OCI-LY7 (cell line): ENCODE results near the gene TAGLN3. TPM values are rescaled to one million over a fixed set of nuclear protein-coding genes. Genes with fewer than 3 reads are reported as not detected.

Source experiments
- BruUV-seq: library from RNA; stranded (reverse); fragments of 400-500 nt; replicated peaks from 2 replicates; lab custom pipeline; 2021; lab: Mats Ljungman, UMichigan
- CTCF ChIA-PET: fragments of 300-600 bp; sonication (Branson Sonifier 250); formaldehyde crosslinking; loops from one replicate; lab custom pipeline; 2022; ENCODE audit warnings: antibody characterized with exemption; ENCODE audit not compliant: unreplicated experiment; lab: Charles Lee
- POLR2A ChIA-PET: fragments of 300-600 bp; sonication (Branson Sonifier 250); formaldehyde crosslinking; loops from one replicate; lab custom pipeline; 2022; ENCODE audit warnings: antibody characterized with exemption; lab: Charles Lee
- DNase-seq: peaks from one replicate; pipeline ENCODE4 v3.0.0-alpha.2; 2015; ENCODE audit warnings: low spot score
- H2AFZ ChIP-seq: fragments of 200-600 bp; sonication (generic), shearing (Covaris generic); 2 replicates; pipeline ENCODE4 v1.6.1; 2014; ENCODE audit warnings: mild to moderate bottlenecking, antibody characterized with exemption, low read length, moderate library complexity
- H3K27ac ChIP-seq: fragments of 200-600 bp; sonication (generic); 2 replicates; pipeline ENCODE4 v1.5.1; 2014; ENCODE audit warnings: mixed run types, low read depth, mild to moderate bottlenecking, moderate library complexity, low read length, inconsistent platforms; ENCODE audit not compliant: poor library complexity, severe bottlenecking
- H3K36me3 ChIP-seq: fragments of 200-600 bp; sonication (generic); 2 replicates; pipeline ENCODE4 v1.6.1; 2014; ENCODE audit warnings: mild to moderate bottlenecking, antibody characterized with exemption, low read length, moderate library complexity, mixed read lengths; ENCODE audit not compliant: insufficient read depth
- H3K4me1 ChIP-seq: fragments of 200-600 bp; sonication (generic); 2 replicates; pipeline ENCODE4 v1.5.1; 2014; ENCODE audit warnings: mild to moderate bottlenecking, low read length; ENCODE audit not compliant: insufficient read depth, poor library complexity, severe bottlenecking
- H3K4me2 ChIP-seq: fragments of 200-600 bp; sonication (generic); 2 replicates; pipeline ENCODE4 v1.6.1; 2014; ENCODE audit warnings: mild to moderate bottlenecking, low read length
- H3K4me3 ChIP-seq: fragments of 200-600 bp; sonication (generic); 2 replicates; pipeline ENCODE4 v1.5.1; 2014; ENCODE audit warnings: mild to moderate bottlenecking, low read depth, low read length; ENCODE audit not compliant: poor library complexity, severe bottlenecking
- H3K79me2 ChIP-seq: fragments of 200-600 bp; sonication (generic); 2 replicates; pipeline ENCODE4 v1.6.1; 2016; ENCODE audit warnings: low read depth, mild to moderate bottlenecking, low read length, moderate library complexity, mixed read lengths; ENCODE audit not compliant: insufficient read depth
- H3K9me2 ChIP-seq: fragments of 200-600 bp; sonication (generic); 2 replicates; pipeline ENCODE4 v1.6.1; 2016; ENCODE audit warnings: mild to moderate bottlenecking, low read length, mixed read lengths; ENCODE audit not compliant: insufficient read depth
- H3K9me3 ChIP-seq: fragments of 200-600 bp; sonication (generic); 2 replicates; pipeline ENCODE4 v1.6.1; 2014; ENCODE audit warnings: mild to moderate bottlenecking, mixed run types, low read length, mixed read lengths
- H4K20me1 ChIP-seq: fragments of 200-600 bp; sonication (generic); 2 replicates; pipeline ENCODE4 v1.6.1; 2014; ENCODE audit warnings: mild to moderate bottlenecking, antibody characterized with exemption, low read length, moderate library complexity, mixed read lengths; ENCODE audit not compliant: insufficient read depth
- EZH2phosphoT487 ChIP-seq: fragments of 200-600 bp; sonication (generic); IDR thresholded peaks from 2 replicates; pipeline ENCODE4 v1.6.1; 2018; ENCODE audit warnings: low read depth, borderline replicate concordance, mild to moderate bottlenecking, mixed run types, antibody characterized with exemption, low read length, moderate library complexity, mixed read lengths
- intact Hi-C: fragments of 100-400 bp; cut with micrococcal nuclease; formaldehyde crosslinking; loops from one replicate; pipeline ENCODE4 v1.10.0; 2022; ENCODE audit not compliant: unreplicated experiment
- total RNA-seq, 2 experiments: library from RNA; depleted of rRNA in 1 of 2; stranded (reverse); fragments of >200 nt in 1 of 2; shearing (Covaris generic) in 1 of 2; gene quantifications; 2 replicates each; pipeline ENCODE4 v1.2.3, GENCODE V29; 2014 to 2022
- TF ChIP-seq, protein P1 (sequence below): fragments of 200-600 bp; sonication (generic); conservative IDR thresholded peaks from 2 replicates; pipeline ENCODE4 v1.5.1; 2014; ENCODE audit warnings: mild to moderate bottlenecking, antibody characterized with exemption, low read length, moderate library complexity, mixed read lengths

Gene TAGLN3
- total RNA-seq, 2 experiments from 2014 or later, result not detected

DNA sequence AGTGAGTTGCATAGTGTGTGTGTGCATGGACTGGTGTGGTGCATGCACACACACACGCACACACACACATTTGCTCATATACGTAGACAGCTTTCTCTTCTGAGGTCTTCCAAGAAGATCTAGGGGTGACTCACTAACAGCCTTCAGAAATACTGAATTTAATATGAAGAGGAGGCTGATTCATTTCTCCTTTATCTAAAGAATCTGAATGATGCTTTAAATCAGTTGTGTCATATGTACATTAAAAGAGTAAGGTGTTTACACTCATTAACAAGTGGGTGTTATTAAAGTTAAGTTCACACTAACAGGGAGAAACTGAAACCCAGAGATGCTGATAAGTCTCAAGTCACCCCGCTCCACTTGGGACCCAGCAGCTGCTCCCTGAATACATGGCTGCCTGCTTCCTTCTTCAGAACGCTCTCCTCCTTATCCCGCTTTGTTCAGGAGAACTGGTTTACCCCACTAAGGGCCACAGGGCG, 57.8 kb downstream of the TAGLN3 start:
- H3K9me3 ChIP-seq, result no peaks in the 10 kb centered on the region
- H3K9me2 ChIP-seq, result no peaks in the 10 kb centered on the region
- no peak overlapping the region for H2AFZ ChIP-seq
- DNase-seq, result no peak
- H3K4me2 ChIP-seq, result no peak overlapping the region
- ChIA-PET POLR2A (no interaction called here), CTCF (no interaction called here)
- TF ChIP-seq, protein P1, sequence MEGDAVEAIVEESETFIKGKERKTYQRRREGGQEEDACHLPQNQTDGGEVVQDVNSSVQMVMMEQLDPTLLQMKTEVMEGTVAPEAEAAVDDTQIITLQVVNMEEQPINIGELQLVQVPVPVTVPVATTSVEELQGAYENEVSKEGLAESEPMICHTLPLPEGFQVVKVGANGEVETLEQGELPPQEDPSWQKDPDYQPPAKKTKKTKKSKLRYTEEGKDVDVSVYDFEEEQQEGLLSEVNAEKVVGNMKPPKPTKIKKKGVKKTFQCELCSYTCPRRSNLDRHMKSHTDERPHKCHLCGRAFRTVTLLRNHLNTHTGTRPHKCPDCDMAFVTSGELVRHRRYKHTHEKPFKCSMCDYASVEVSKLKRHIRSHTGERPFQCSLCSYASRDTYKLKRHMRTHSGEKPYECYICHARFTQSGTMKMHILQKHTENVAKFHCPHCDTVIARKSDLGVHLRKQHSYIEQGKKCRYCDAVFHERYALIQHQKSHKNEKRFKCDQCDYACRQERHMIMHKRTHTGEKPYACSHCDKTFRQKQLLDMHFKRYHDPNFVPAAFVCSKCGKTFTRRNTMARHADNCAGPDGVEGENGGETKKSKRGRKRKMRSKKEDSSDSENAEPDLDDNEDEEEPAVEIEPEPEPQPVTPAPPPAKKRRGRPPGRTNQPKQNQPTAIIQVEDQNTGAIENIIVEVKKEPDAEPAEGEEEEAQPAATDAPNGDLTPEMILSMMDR, result no peak
- no peak for TF ChIP-seq EZH2phosphoT487
- H3K4me3 ChIP-seq, result no peak overlapping the region
- no peaks in the 10 kb centered on the region for H4K20me1 ChIP-seq
- intact Hi-C loops, result no loop called here
- no peaks in the 10 kb centered on the region for H3K36me3 ChIP-seq
- BruUV-seq, result no TSS peak
- H3K79me2 ChIP-seq, result no peaks in the 10 kb centered on the region
- no peaks in the 10 kb centered on the region for H3K4me1 ChIP-seq
- no peak overlapping the region for H3K27ac ChIP-seq

DNA sequence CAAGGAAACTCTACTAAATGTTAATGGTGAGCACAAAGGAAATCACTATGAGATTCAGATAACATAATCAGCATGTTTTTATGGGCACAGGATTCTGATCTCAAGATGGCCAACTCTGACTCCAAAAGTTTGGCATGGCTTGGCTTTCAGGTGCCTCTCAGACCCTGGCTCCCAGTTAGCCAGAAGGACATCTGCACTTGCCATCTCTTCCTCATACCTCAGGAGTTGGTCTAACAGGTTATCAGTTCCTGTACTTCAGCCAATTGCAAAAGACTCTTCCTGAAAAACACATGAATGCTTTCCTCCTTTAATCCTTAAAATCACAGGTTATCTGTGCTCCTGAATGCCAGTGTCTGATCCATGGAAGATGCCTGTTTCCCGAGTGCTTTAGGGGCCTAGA, 60.8 kb downstream of the TAGLN3 start:
- Histone ChIP-seq H3K4me2 (no peak overlapping the region), H4K20me1 (no peaks in the 10 kb centered on the region), H3K36me3 (no peaks in the 10 kb centered on the region), H3K79me2 (no peaks in the 10 kb centered on the region), H3K9me2 (no peaks in the 10 kb centered on the region), H3K27ac (no peak overlapping the region), H3K4me1 (no peaks in the 10 kb centered on the region), H3K9me3 (no peaks in the 10 kb centered on the region), H3K4me3 (no peak overlapping the region), H2AFZ (no peak overlapping the region)
- TF ChIP-seq, protein P1, result no peak
- TF ChIP-seq EZH2phosphoT487, result no peak
- BruUV-seq, result no TSS peak
- no peak for DNase-seq
- POLR2A ChIA-PET, result no interaction called here
- CTCF ChIA-PET, result no interaction called here
- intact Hi-C loops, result no loop called here

DNA sequence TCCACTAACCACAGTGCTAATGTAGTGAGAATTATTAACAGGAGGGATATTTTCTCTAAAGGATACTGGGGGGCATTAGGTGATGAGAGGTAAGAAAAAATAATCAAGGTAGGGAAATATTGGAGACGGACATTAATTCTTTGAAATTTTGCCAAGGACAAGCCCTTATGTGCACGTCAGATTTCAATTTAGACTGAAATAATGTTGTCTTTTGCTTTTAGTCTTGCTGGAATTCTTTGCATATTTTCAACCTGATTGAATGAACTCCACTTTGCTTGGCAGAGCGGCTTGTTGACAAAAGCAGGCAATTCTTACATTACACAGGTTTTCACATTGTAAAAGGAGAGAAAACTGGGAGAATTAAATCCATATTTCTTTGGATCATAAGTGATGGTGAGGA, 62.4 kb downstream of the TAGLN3 start:
- Histone ChIP-seq H3K4me3 (no peak overlapping the region), H3K9me2 (no peaks in the 10 kb centered on the region), H2AFZ (no peak overlapping the region), H3K36me3 (no peaks in the 10 kb centered on the region), H3K9me3 (no peaks in the 10 kb centered on the region), H3K4me1 (no peaks in the 10 kb centered on the region), H3K79me2 (no peaks in the 10 kb centered on the region), H4K20me1 (no peaks in the 10 kb centered on the region), H3K27ac (no peak overlapping the region), H3K4me2 (no peak overlapping the region)
- BruUV-seq, result no TSS peak
- no peak for TF ChIP-seq EZH2phosphoT487
- TF ChIP-seq, protein P1, result no peak
- DNase-seq, result no peak
- ChIA-PET CTCF (no interaction called here), POLR2A (interaction anchor here (0.8 kb wide), 1 partner anchor 17 kb away, joined by 3 read pairs; no protein-coding TSS in a partner anchor)
- intact Hi-C loops, result no loop called here

Other genes with a start within 250 kb of the TAGLN3 start
- 1.5 and 2.1 TPM in 2 replicates for gene PHLDB2, start 139.7 kb upstream of the TAGLN3 start, total RNA-seq (2014; rRNA removed; shearing (Covaris generic))
- gene PHLDB2, start 139.7 kb upstream of the TAGLN3 start, total RNA-seq (2022), result 0.61 and 1.8 TPM in 2 replicates
- 25.8 and 40.8 TPM in 2 replicates for gene ABHD10, start 19.9 kb upstream of the TAGLN3 start, total RNA-seq (2014; rRNA removed; shearing (Covaris generic))
- gene ABHD10, start 19.9 kb upstream of the TAGLN3 start, total RNA-seq (2022), result 45.1 and 46.5 TPM in 2 replicates
- not detected in 2 replicates for gene TMPRSS7, start 35.8 kb downstream of the TAGLN3 start, total RNA-seq (2014; rRNA removed; shearing (Covaris generic))
- not detected in 2 replicates for gene TMPRSS7, start 35.8 kb downstream of the TAGLN3 start, total RNA-seq (2022)
- 19.0 and 20.1 TPM in 2 replicates for gene C3orf52, start 87.5 kb downstream of the TAGLN3 start, total RNA-seq (2014; rRNA removed; shearing (Covaris generic))
- gene C3orf52, start 87.5 kb downstream of the TAGLN3 start, total RNA-seq (2022), result 11.2 and 17.9 TPM in 2 replicates
- 160 and 193 TPM in 2 replicates for gene GCSAM, start 134.3 kb downstream of the TAGLN3 start, total RNA-seq (2014; rRNA removed; shearing (Covaris generic))
- 195 and 247 TPM in 2 replicates for gene GCSAM, start 134.3 kb downstream of the TAGLN3 start, total RNA-seq (2022)